ENCODE measurements around the gene SRPK1.

Gene SRPK1

GRCh38 chr6:35839019-35839418 lies 81.9 kb downstream of the SRPK1 start:
- no peak for DNase-seq
- peaks cover 0 to 4% (median under 1%) of the 10 kb centered on the region in 4 experiments for H3K4me1 ChIP-seq (ENCODE audit: control extremely low read depth in 1 of 4, control insufficient read depth in 4 of 4, insufficient read depth in 4 of 4, low read length in 3 of 4)
- 80% methylated on average over 1 of the region's 1 CpG for WGBS (ENCODE audit: insufficient coverage)
- peaks cover 14 to 62% (median 33%) of the 10 kb centered on the region in 4 experiments for H3K36me3 ChIP-seq (ENCODE audit: control insufficient read depth in 4 of 4, insufficient read depth in 4 of 4, low read length in 3 of 4)
- ChIA-PET POLR2A (interaction anchor here (0.5 kb wide), 1 partner anchor 31 kb away, joined by 4 read pairs; no protein-coding TSS in a partner anchor), CTCF (interaction anchor here (2.2 kb wide), 1 partner anchor 14 kb away, joined by 6 read pairs; no protein-coding TSS in a partner anchor)
- no peaks in the 10 kb centered on the region for H3K9me3 ChIP-seq (ENCODE audit: control extremely low read depth in 1 of 5, control insufficient read depth in 4 of 5, insufficient read depth in 2 of 5, low read depth in 1 of 5, low read length in 4 of 5)
- H3K4me3 ChIP-seq (ENCODE audit: control insufficient read depth in 1 of 7, extremely low read depth in 1 of 7, insufficient read depth in 4 of 7, low read depth in 2 of 7, low read length in 6 of 7): no peak overlapping the region
- H3K27ac ChIP-seq (ENCODE audit: insufficient read depth in 1 of 2, low read depth in 1 of 2, low read length in 2 of 2, poor library complexity in 1 of 2, severe bottlenecking in 2 of 2): no peak overlapping the region
- no peaks in the 10 kb centered on the region for H3K27me3 ChIP-seq (replicated peaks in 2 of 5; ENCODE audit: control insufficient read depth in 4 of 5, insufficient read depth in 5 of 5, low read length in 4 of 5)

DNA sequence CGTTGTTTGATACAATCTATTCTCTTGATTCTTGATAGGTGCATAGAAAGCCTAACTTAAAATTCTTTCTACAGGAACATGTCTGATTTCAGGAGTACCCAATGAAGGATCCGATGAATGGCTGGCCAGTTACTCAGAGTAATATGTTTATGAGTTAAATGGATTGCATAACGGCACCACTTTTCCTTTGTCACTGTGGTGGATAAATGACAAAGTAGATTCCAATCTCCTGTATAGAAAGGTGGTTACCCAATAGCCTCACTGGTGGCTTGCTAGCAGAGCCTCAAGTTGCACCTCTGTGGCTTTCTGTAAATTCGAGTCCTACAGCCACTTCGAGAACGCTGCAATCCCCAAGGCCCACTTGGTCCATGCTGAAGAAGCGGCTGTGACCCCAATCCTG lies 87.4 kb downstream of the SRPK1 start:
- Histone ChIP-seq H3K27me3 (replicated peaks in 2 of 5; ENCODE audit: control insufficient read depth in 4 of 5, insufficient read depth in 5 of 5, low read length in 4 of 5) (no peaks in the 10 kb centered on the region), H3K4me1 (ENCODE audit: control extremely low read depth in 1 of 4, control insufficient read depth in 4 of 4, insufficient read depth in 4 of 4, low read length in 3 of 4) (peaks cover 0 to 8% (median 2%) of the 10 kb centered on the region in 4 experiments), H3K4me3 (ENCODE audit: control insufficient read depth in 1 of 7, extremely low read depth in 1 of 7, insufficient read depth in 4 of 7, low read depth in 2 of 7, low read length in 6 of 7) (no peak overlapping the region), H3K9me3 (ENCODE audit: control extremely low read depth in 1 of 5, control insufficient read depth in 4 of 5, insufficient read depth in 2 of 5, low read depth in 1 of 5, low read length in 4 of 5) (no peaks in the 10 kb centered on the region), H3K36me3 (ENCODE audit: control insufficient read depth in 4 of 4, insufficient read depth in 4 of 4, low read length in 3 of 4) (peaks cover 7 to 38% (median 20%) of the 10 kb centered on the region in 4 experiments), H3K27ac (ENCODE audit: insufficient read depth in 1 of 2, low read depth in 1 of 2, low read length in 2 of 2, poor library complexity in 1 of 2, severe bottlenecking in 2 of 2) (no peak overlapping the region)
- DNase-seq: peak; percentile 29 to 64 (median 57)
- WGBS (ENCODE audit: insufficient coverage): 73% methylated on average over 4 of the region's 7 CpGs
- CTCF ChIA-PET: interaction anchor here (1.5 kb wide), 1 partner anchor 121 kb away, joined by 3 read pairs; no protein-coding TSS in a partner anchor
- POLR2A ChIA-PET: no interaction called here

- ChIA-PET CTCF (no interaction called here), POLR2A (no interaction called here)
- no peak overlapping the region for H3K4me3 ChIP-seq (ENCODE audit: control insufficient read depth in 1 of 7, extremely low read depth in 1 of 7, insufficient read depth in 4 of 7, low read depth in 2 of 7, low read length in 6 of 7)
Observed at GRCh38 chr6:35831257-35832007, 89.5 kb downstream of the SRPK1 start.

GRCh38 chr6:35829306-35829705 lies 91.6 kb downstream of the SRPK1 start:
- peaks cover 0 to 9% (median 5%) of the 10 kb centered on the region in 4 experiments for H3K36me3 ChIP-seq (ENCODE audit: control insufficient read depth in 4 of 4, insufficient read depth in 4 of 4, low read length in 3 of 4)
- POLR2A ChIA-PET: no interaction called here
- H3K27ac ChIP-seq (ENCODE audit: insufficient read depth in 1 of 2, low read depth in 1 of 2, low read length in 2 of 2, poor library complexity in 1 of 2, severe bottlenecking in 2 of 2): no peak overlapping the region
- H3K4me1 ChIP-seq (ENCODE audit: control extremely low read depth in 1 of 4, control insufficient read depth in 4 of 4, insufficient read depth in 4 of 4, low read length in 3 of 4): peaks cover 0 to 7% (median 2%) of the 10 kb centered on the region in 4 experiments
- CTCF ChIA-PET: no interaction called here
- 80% methylated on average over 1 of the region's 5 CpGs for WGBS (ENCODE audit: insufficient coverage)
- DNase-seq: no peak
- H3K27me3 ChIP-seq (replicated peaks in 2 of 5; ENCODE audit: control insufficient read depth in 4 of 5, insufficient read depth in 5 of 5, low read length in 4 of 5): no peaks in the 10 kb centered on the region
- no peaks in the 10 kb centered on the region for H3K9me3 ChIP-seq (ENCODE audit: control extremely low read depth in 1 of 5, control insufficient read depth in 4 of 5, insufficient read depth in 2 of 5, low read depth in 1 of 5, low read length in 4 of 5)
- H3K4me3 ChIP-seq (ENCODE audit: control insufficient read depth in 1 of 7, extremely low read depth in 1 of 7, insufficient read depth in 4 of 7, low read depth in 2 of 7, low read length in 6 of 7): no peak overlapping the region

More at GRCh38 chr6:35831257-35832007, 89.5 kb downstream of the SRPK1 start:
- Histone ChIP-seq H3K36me3 (ENCODE audit: control insufficient read depth in 4 of 4, insufficient read depth in 4 of 4, low read length in 3 of 4) (peaks cover 3 to 26% (median 14%) of the 10 kb centered on the region in 4 experiments), H3K27ac (ENCODE audit: insufficient read depth in 1 of 2, low read depth in 1 of 2, low read length in 2 of 2, poor library complexity in 1 of 2, severe bottlenecking in 2 of 2) (no peak overlapping the region), H3K9me3 (ENCODE audit: control extremely low read depth in 1 of 5, control insufficient read depth in 4 of 5, insufficient read depth in 2 of 5, low read depth in 1 of 5, low read length in 4 of 5) (no peaks in the 10 kb centered on the region), H3K27me3 (replicated peaks in 2 of 5; ENCODE audit: control insufficient read depth in 4 of 5, insufficient read depth in 5 of 5, low read length in 4 of 5) (no peaks in the 10 kb centered on the region), H3K4me1 (ENCODE audit: control extremely low read depth in 1 of 4, control insufficient read depth in 4 of 4, insufficient read depth in 4 of 4, low read length in 3 of 4) (peaks cover 0 to 8% (median 2%) of the 10 kb centered on the region in 4 experiments)
- WGBS (ENCODE audit: insufficient coverage): 100% methylated on average over 3 of the region's 5 CpGs
- DNase-seq: no peak

- no peak overlapping the region for H3K4me3 ChIP-seq (ENCODE audit: control insufficient read depth in 1 of 7, extremely low read depth in 1 of 7, insufficient read depth in 4 of 7, low read depth in 2 of 7, low read length in 6 of 7)
- no peaks in the 10 kb centered on the region for H3K4me1 ChIP-seq (ENCODE audit: control extremely low read depth in 1 of 4, control insufficient read depth in 4 of 4, insufficient read depth in 4 of 4, low read length in 3 of 4)
- CTCF ChIA-PET: no interaction called here
- H3K9me3 ChIP-seq (ENCODE audit: control extremely low read depth in 1 of 5, control insufficient read depth in 4 of 5, insufficient read depth in 2 of 5, low read depth in 1 of 5, low read length in 4 of 5): no peaks in the 10 kb centered on the region
- no peaks in the 10 kb centered on the region for H3K27me3 ChIP-seq (replicated peaks in 2 of 5; ENCODE audit: control insufficient read depth in 4 of 5, insufficient read depth in 5 of 5, low read length in 4 of 5)
- POLR2A ChIA-PET: no interaction called here
- no peak overlapping the region for H3K27ac ChIP-seq (ENCODE audit: insufficient read depth in 1 of 2, low read depth in 1 of 2, low read length in 2 of 2, poor library complexity in 1 of 2, severe bottlenecking in 2 of 2)
- no peak for DNase-seq
- H3K36me3 ChIP-seq (ENCODE audit: control insufficient read depth in 4 of 4, insufficient read depth in 4 of 4, low read length in 3 of 4): no peaks in the 10 kb centered on the region
- 78% methylated on average over 2 of the region's 5 CpGs for WGBS (ENCODE audit: insufficient coverage)
Observed at GRCh38 chr6:35824552-35825192, 96.2 kb downstream of the SRPK1 start.

GRCh38 chr6:35823601-35824000 lies 97.3 kb downstream of the SRPK1 start:
- no peaks in the 10 kb centered on the region for H3K27me3 ChIP-seq (replicated peaks in 2 of 5; ENCODE audit: control insufficient read depth in 4 of 5, insufficient read depth in 5 of 5, low read length in 4 of 5)
- ChIA-PET POLR2A (no interaction called here), CTCF (no interaction called here)
- no peaks in the 10 kb centered on the region for H3K36me3 ChIP-seq (ENCODE audit: control insufficient read depth in 4 of 4, insufficient read depth in 4 of 4, low read length in 3 of 4)
- WGBS (ENCODE audit: insufficient coverage): no CpG with 5 or more reads among the region's 2 CpGs
- no peak overlapping the region for H3K4me3 ChIP-seq (ENCODE audit: control insufficient read depth in 1 of 7, extremely low read depth in 1 of 7, insufficient read depth in 4 of 7, low read depth in 2 of 7, low read length in 6 of 7)
- H3K9me3 ChIP-seq (ENCODE audit: control extremely low read depth in 1 of 5, control insufficient read depth in 4 of 5, insufficient read depth in 2 of 5, low read depth in 1 of 5, low read length in 4 of 5): no peaks in the 10 kb centered on the region
- DNase-seq: no peak
- H3K27ac ChIP-seq (ENCODE audit: insufficient read depth in 1 of 2, low read depth in 1 of 2, low read length in 2 of 2, poor library complexity in 1 of 2, severe bottlenecking in 2 of 2): no peak overlapping the region
- H3K4me1 ChIP-seq (ENCODE audit: control extremely low read depth in 1 of 4, control insufficient read depth in 4 of 4, insufficient read depth in 4 of 4, low read length in 3 of 4): no peaks in the 10 kb centered on the region

GRCh38 chr6:35817515-35817914 lies 103.4 kb downstream of the SRPK1 start:
- DNase-seq: no peak
- Histone ChIP-seq H3K27me3 (replicated peaks in 2 of 5; ENCODE audit: control insufficient read depth in 4 of 5, insufficient read depth in 5 of 5, low read length in 4 of 5) (no peaks in the 10 kb centered on the region), H3K4me1 (ENCODE audit: control extremely low read depth in 1 of 4, control insufficient read depth in 4 of 4, insufficient read depth in 4 of 4, low read length in 3 of 4) (no peaks in the 10 kb centered on the region), H3K4me3 (ENCODE audit: control insufficient read depth in 1 of 7, extremely low read depth in 1 of 7, insufficient read depth in 4 of 7, low read depth in 2 of 7, low read length in 6 of 7) (no peak overlapping the region), H3K9me3 (ENCODE audit: control extremely low read depth in 1 of 5, control insufficient read depth in 4 of 5, insufficient read depth in 2 of 5, low read depth in 1 of 5, low read length in 4 of 5) (peaks cover 0 to 7% (median 0%) of the 10 kb centered on the region in 5 experiments), H3K36me3 (ENCODE audit: control insufficient read depth in 4 of 4, insufficient read depth in 4 of 4, low read length in 3 of 4) (no peaks in the 10 kb centered on the region), H3K27ac (ENCODE audit: insufficient read depth in 1 of 2, low read depth in 1 of 2, low read length in 2 of 2, poor library complexity in 1 of 2, severe bottlenecking in 2 of 2) (no peak overlapping the region)
- ChIA-PET CTCF (no interaction called here), POLR2A (interaction anchor here (0.6 kb wide), 1 partner anchor 574 kb away, joined by 3 read pairs; no protein-coding TSS in a partner anchor)
